Fibroblast of lung (primary cell): ENCODE data around the gene CHRNA5. TPM values are rescaled to one million over a fixed set of nuclear protein-coding genes. Genes with fewer than 3 reads are reported as not detected.

Experiments
- DNase-seq, 2 donors: peaks; one replicate each; pipeline versions ENCODE4 v3.0.0 to v3.0.0-alpha.2; 2010; ENCODE audit warnings: low read depth in 2 of 2
- H2AFZ ChIP-seq: 2 replicates; pipeline ENCODE4 v1.5.1; 2012; ENCODE audit warnings: low read length, control low read depth, inconsistent platforms
- H3K27ac ChIP-seq: 2 replicates; pipeline ENCODE4 v1.5.1; 2011; ENCODE audit warnings: low read length, control low read depth; ENCODE audit not compliant: insufficient read depth
- H3K27me3 ChIP-seq: 2 replicates; pipeline ENCODE4 v1.5.1; 2011; ENCODE audit warnings: mild to moderate bottlenecking, low read length; ENCODE audit not compliant: control insufficient read depth, insufficient read depth
- H3K36me3 ChIP-seq: 2 replicates; pipeline ENCODE4 v1.5.1; 2011; ENCODE audit warnings: low read length; ENCODE audit not compliant: control insufficient read depth, insufficient read depth
- H3K4me1 ChIP-seq: 2 replicates; pipeline ENCODE4 v1.5.1; 2011; ENCODE audit warnings: low read length; ENCODE audit not compliant: control insufficient read depth, insufficient read depth; ENCODE audit errors: extremely low read depth
- H3K4me2 ChIP-seq: 2 replicates; pipeline ENCODE4 v1.5.1; 2011; ENCODE audit warnings: low read length, control low read depth; ENCODE audit not compliant: insufficient read depth; ENCODE audit errors: extremely low read depth
- H3K4me3 ChIP-seq, 4 experiments: fragments of 200-600 bp in 1 of 4; sonication (generic) in 1 of 4; replicated peaks in 1 of 4; 2 replicates each; pipeline ENCODE4 v1.5.1; 2011 to 2016; ENCODE audit warnings: low read length in 4 of 4, low read depth in 3 of 4, mild to moderate bottlenecking in 3 of 4, control low read depth in 2 of 4, inconsistent platforms in 1 of 4, mixed read lengths in 1 of 4; ENCODE audit not compliant: insufficient read depth in 1 of 4; ENCODE audit errors: control extremely low read depth in 1 of 4
- H3K79me2 ChIP-seq: 2 replicates; pipeline ENCODE4 v1.5.1; 2012; ENCODE audit warnings: mild to moderate bottlenecking, low read length, inconsistent platforms; ENCODE audit not compliant: control insufficient read depth, insufficient read depth
- H3K9ac ChIP-seq: 2 replicates; pipeline ENCODE4 v1.5.1; 2011; ENCODE audit warnings: mild to moderate bottlenecking, low read length, control low read depth; ENCODE audit not compliant: insufficient read depth
- H3K9me3 ChIP-seq: 2 replicates; pipeline ENCODE4 v1.5.1; 2012; ENCODE audit warnings: low read depth, low read length; ENCODE audit not compliant: control insufficient read depth, insufficient read depth
- H4K20me1 ChIP-seq: 2 replicates; pipeline ENCODE4 v1.5.1; 2011; ENCODE audit warnings: low read length; ENCODE audit not compliant: control insufficient read depth, insufficient read depth; ENCODE audit errors: extremely low read depth
- CTCF ChIP-seq, 2 donors: IDR thresholded peaks in 1 of 2; conservative IDR thresholded peaks in 1 of 2; 1 replicate in 1 of 2; 2 replicates in 1 of 2; pipeline ENCODE4 v1.5.1; 2011 to 2012; ENCODE audit warnings: low read length in 2 of 2, control low read depth in 1 of 2, inconsistent platforms in 1 of 2, low read depth in 1 of 2, mild to moderate bottlenecking in 1 of 2
- EZH2 ChIP-seq: IDR thresholded peaks from 2 replicates; pipeline ENCODE4 v1.5.1; 2012; ENCODE audit warnings: low read length, control low read depth, mild to moderate bottlenecking; ENCODE audit errors: missing control alignments
- polyA plus RNA-seq, 2 donors: library from polyadenylated mRNA; depleted of rRNA in 1 of 2; stranded (reverse) in 1 of 2; unstranded in 1 of 2; fragments of >200 nt; gene quantifications; 2 replicates each; pipeline ENCODE4 v1.2.1, GENCODE V29; 2011 to 2012; ENCODE audit warnings: missing spikeins in 1 of 2
- total RNA-seq: library from RNA; depleted of rRNA; stranded (reverse); fragments of >200 nt; gene quantifications from 2 replicates; pipeline ENCODE4 v1.2.1, GENCODE V29; 2014

The CHRNA5 gene
- total and polyA plus RNA-seq, 2 donors (not counting 1 experiment from before 2014, with no cell fraction given): 0.17 to 1.2 TPM

- Histone ChIP-seq H3K4me2 (no peak overlapping the region), H3K4me1 (no peaks in the 10 kb centered on the region), H4K20me1 (no peaks in the 10 kb centered on the region), H3K27me3 (peaks cover 30% of the 10 kb centered on the region), H2AFZ (no peak overlapping the region), H3K36me3 (no peaks in the 10 kb centered on the region), H3K4me3 (no peak overlapping the region), H3K27ac (no peak overlapping the region), H3K9ac (no peak overlapping the region), H3K79me2 (no peaks in the 10 kb centered on the region), H3K9me3 (no peaks in the 10 kb centered on the region)
- TF ChIP-seq EZH2 (peak; percentile 38), CTCF (conservative IDR thresholded peaks at IDR 0.05 in 1 of 2, IDR thresholded peaks at IDR 0.05 in 1 of 2; ENCODE audit: low read depth in 1 of 2, low read length in 2 of 2) (no peak)
- no peak for DNase-seq
These were observed 54.0 kb downstream of the CHRNA5 start for GRCh38 chr15:78619022-78619950.

GRCh38 chr15:78620021-78620526 lies 54.8 kb downstream of the CHRNA5 start:
- TF ChIP-seq EZH2: no peak
- peak in 1 of 2 donors; percentile 5 for TF ChIP-seq CTCF (conservative IDR thresholded peaks at IDR 0.05 in 1 of 2, IDR thresholded peaks at IDR 0.05 in 1 of 2; ENCODE audit: low read depth in 1 of 2, low read length in 2 of 2)
- H3K4me1 ChIP-seq: no peaks in the 10 kb centered on the region
- H3K4me2 ChIP-seq: no peak overlapping the region
- no peaks in the 10 kb centered on the region for H4K20me1 ChIP-seq
- no peak overlapping the region for H3K4me3 ChIP-seq
- no peak overlapping the region for H3K27ac ChIP-seq
- H3K36me3 ChIP-seq: no peaks in the 10 kb centered on the region
- peak in 1 of 2 donors; percentile 18 for DNase-seq
- H3K9ac ChIP-seq: no peak overlapping the region
- H3K27me3 ChIP-seq: peaks cover 30% of the 10 kb centered on the region
- H3K79me2 ChIP-seq: no peaks in the 10 kb centered on the region
- H3K9me3 ChIP-seq: no peaks in the 10 kb centered on the region
- H2AFZ ChIP-seq: no peak overlapping the region

- Histone ChIP-seq H3K9ac (no peak within 1 kb of the TSS), H3K4me2 (no peak within 1 kb of the TSS), H3K27ac (no peak within 1 kb of the TSS), H3K4me1 (no peaks in the 10 kb centered on the region), H3K4me3 (no peak within 1 kb of the TSS), H3K9me3 (no peaks in the 10 kb centered on the region), H3K27me3 (peaks cover 30% of the 10 kb centered on the region), H3K79me2 (no peaks in the 10 kb centered on the region), H4K20me1 (no peaks in the 10 kb centered on the region), H3K36me3 (no peaks in the 10 kb centered on the region), H2AFZ (no peak within 1 kb of the TSS)
- TF ChIP-seq EZH2: peak; percentile 58
- no peak for TF ChIP-seq CTCF (conservative IDR thresholded peaks at IDR 0.05 in 1 of 2, IDR thresholded peaks at IDR 0.05 in 1 of 2; ENCODE audit: low read depth in 1 of 2, low read length in 2 of 2)
- no peak for DNase-seq
These were observed 55.5 kb downstream of the CHRNA5 start, which contains the start of gene CHRNA3 for GRCh38 chr15:78620527-78621421. Gene CHRNA3, minus strand, starts transcription at chr15:78620996. Its CDS starts 202 bp downstream, at chr15:78620794.
